CD8-positive, alpha-beta memory T cell (primary cell): Measurements from ENCODE around the gene OBP2A. TPM values are rescaled to one million over a fixed set of nuclear protein-coding genes. Genes with fewer than 3 reads are reported as not detected.
A peak's percentile ranks its signal among the peaks of the same experiment; 100 is the strongest.

ENCODE experiments used
- CTCF ChIA-PET: fragments of 350-600 bp; sonication (Branson Sonifier 250); formaldehyde crosslinking; loops from one replicate; lab custom pipeline; 2021; ENCODE audit warnings: antibody characterized with exemption; lab: Charles Lee
- POLR2A ChIA-PET: fragments of 350-600 bp; sonication (Branson Sonifier 250); formaldehyde crosslinking; loops from one replicate; lab custom pipeline; 2021; ENCODE audit warnings: antibody characterized with exemption; lab: Charles Lee
- DNase-seq, 5 donors: peaks; one replicate each; pipeline versions ENCODE4 v3.0.0 to v3.0.0-alpha.2; 2020 to 2022; ENCODE audit warnings: mixed read lengths in 1 of 5
- H3K27ac ChIP-seq: one replicate; pipeline ENCODE4 v1.7.0; 2013; ENCODE audit warnings: low read depth, mild to moderate bottlenecking, low read length, moderate library complexity
- H3K27me3 ChIP-seq: 2 replicates; pipeline ENCODE4 v1.7.0; 2013; ENCODE audit warnings: low read length, mild to moderate bottlenecking; ENCODE audit not compliant: insufficient read depth, poor library complexity, severe bottlenecking
- H3K36me3 ChIP-seq: 2 replicates; pipeline ENCODE4 v1.7.0; 2013; ENCODE audit warnings: mild to moderate bottlenecking, low read length, moderate library complexity; ENCODE audit not compliant: insufficient read depth
- H3K4me1 ChIP-seq: 2 replicates; pipeline ENCODE4 v1.7.0; 2013; ENCODE audit warnings: mild to moderate bottlenecking, low read length, moderate library complexity; ENCODE audit not compliant: insufficient read depth
- H3K4me3 ChIP-seq: 2 replicates; pipeline ENCODE4 v1.7.0; 2013; ENCODE audit warnings: mild to moderate bottlenecking, low read length
- H3K9me3 ChIP-seq: 2 replicates; pipeline ENCODE4 v1.7.0; 2013; ENCODE audit warnings: mild to moderate bottlenecking, low read length
- H3K27ac Mint-ChIP-seq, 8 donors: one replicate each; pipeline ENCODE4 v1.8.0; 2020 to 2021; ENCODE audit warnings: mixed read lengths in 8 of 8, mild to moderate bottlenecking in 6 of 8, inconsistent platforms in 3 of 8, moderate library complexity in 3 of 8
- H3K27me3 Mint-ChIP-seq, 2 donors: one replicate each; pipeline ENCODE4 v1.8.0; 2020 to 2021; ENCODE audit warnings: mixed read lengths in 2 of 2, mild to moderate bottlenecking in 1 of 2, moderate library complexity in 1 of 2
- H3K36me3 Mint-ChIP-seq, 3 donors: one replicate each; pipeline ENCODE4 v1.8.0; 2020 to 2021; ENCODE audit warnings: mixed read lengths in 3 of 3, inconsistent platforms in 1 of 3, mild to moderate bottlenecking in 1 of 3
- H3K4me1 Mint-ChIP-seq, 3 donors: one replicate each; pipeline ENCODE4 v1.8.0; 2020 to 2021; ENCODE audit warnings: mixed read lengths in 3 of 3, inconsistent platforms in 1 of 3, mild to moderate bottlenecking in 1 of 3
- H3K4me3 Mint-ChIP-seq, 7 donors: one replicate each; pipeline ENCODE4 v1.8.0; 2020 to 2021; ENCODE audit warnings: mixed read lengths in 7 of 7, mild to moderate bottlenecking in 6 of 7, moderate library complexity in 4 of 7, inconsistent platforms in 2 of 7
- H3K9me3 Mint-ChIP-seq, 5 donors: one replicate each; pipeline ENCODE4 v1.8.0; 2020 to 2022; ENCODE audit warnings: mixed read lengths in 5 of 5, mild to moderate bottlenecking in 3 of 5, moderate library complexity in 2 of 5, inconsistent platforms in 1 of 5
- polyA plus RNA-seq: library from polyadenylated mRNA; unstranded; fragments of 300-500 nt; fragmentation: Illumina TruSeq; gene quantifications from one replicate; pipeline ENCODE4 v1.2.3, GENCODE V29; 2021
- total RNA-seq, 2 experiments: library from RNA; stranded (reverse); gene quantifications; one replicate each; pipeline ENCODE4 v1.2.3, GENCODE V29; 2021

The OBP2A gene
- total and polyA plus RNA-seq, 3 experiments from 2014 or later = not detected

DNA sequence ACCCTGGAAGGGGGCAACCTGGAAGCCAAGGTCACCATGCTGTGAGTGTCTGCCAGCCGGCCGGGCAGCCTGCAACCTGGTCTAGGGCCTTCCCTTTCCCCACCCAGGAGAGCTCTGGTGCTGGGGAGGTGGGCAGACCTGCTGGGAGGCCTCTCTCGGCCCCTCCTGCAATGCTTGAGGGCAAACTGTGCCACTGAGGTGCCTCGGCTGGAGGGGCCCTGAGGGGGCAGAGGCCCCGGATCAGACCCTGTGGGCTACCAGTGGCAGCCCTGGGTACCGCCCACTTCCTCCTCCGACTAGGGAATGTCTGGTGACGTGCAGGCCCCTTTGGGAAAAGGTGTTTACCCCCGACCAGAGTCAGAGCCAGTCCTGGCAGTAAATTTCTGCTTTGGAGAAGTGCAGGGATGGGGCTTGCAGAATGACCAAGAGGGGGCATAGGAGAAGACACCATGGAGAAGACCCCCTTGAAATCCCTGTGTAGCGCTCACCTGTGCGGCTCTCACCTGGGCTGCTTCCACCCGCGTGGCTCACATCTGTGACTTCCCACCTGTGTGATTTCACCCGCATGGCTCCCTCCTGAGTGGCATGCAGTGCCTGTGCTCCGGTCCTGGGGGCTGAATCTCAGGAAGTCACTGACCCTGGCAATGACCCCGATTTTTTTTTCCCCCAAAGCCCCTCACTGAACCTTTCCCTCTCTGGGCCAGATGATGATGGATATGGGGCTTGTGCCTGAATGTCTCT, 23.6 kb upstream of the OBP2A start:
- H3K27ac Mint-ChIP-seq = no peak overlapping the region

DNA sequence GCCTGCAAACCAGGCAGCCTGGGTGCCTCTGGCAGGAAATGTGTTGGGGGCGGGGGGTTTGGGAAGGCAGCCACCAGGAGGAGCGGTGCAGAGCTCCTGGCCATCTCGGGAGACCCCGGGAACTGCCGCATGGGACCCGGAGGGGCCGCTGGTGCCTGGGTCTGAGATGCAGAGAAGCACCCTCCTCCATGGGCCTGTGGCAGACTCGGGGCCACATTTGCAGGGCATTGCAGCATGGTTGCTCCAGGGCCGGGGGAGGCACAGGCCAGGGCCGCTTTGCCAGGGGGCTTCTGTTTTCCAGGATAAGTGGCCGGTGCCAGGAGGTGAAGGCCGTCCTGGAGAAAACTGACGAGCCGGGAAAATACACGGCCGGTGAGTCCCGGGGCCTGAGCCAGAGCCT, 23.0 kb upstream of the OBP2A start:
- Histone ChIP-seq H3K4me3 (no peak overlapping the region), H3K27ac (no peak overlapping the region), H3K4me1 (no peaks in the 10 kb centered on the region), H3K36me3 (no peaks in the 10 kb centered on the region), H3K9me3 (no peaks in the 10 kb centered on the region), H3K27me3 (no peaks in the 10 kb centered on the region)
- no peaks in the 10 kb centered on the region for H3K4me1 Mint-ChIP-seq
- ChIA-PET POLR2A (no interaction called here), CTCF (no interaction called here)
- no peak overlapping the region for H3K27ac Mint-ChIP-seq
- peaks cover 0 to 2% (median 0%) of the 10 kb centered on the region in 5 donors for H3K9me3 Mint-ChIP-seq
- H3K4me3 Mint-ChIP-seq = no peak overlapping the region
- H3K27me3 Mint-ChIP-seq = peaks cover 0 to 7% of the 10 kb centered on the region in 2 donors
- no peaks in the 10 kb centered on the region for H3K36me3 Mint-ChIP-seq
- no peak for DNase-seq

More for the DNA sequence above, 23.6 kb upstream of the OBP2A start:
- DNase-seq = no peak
- Histone ChIP-seq H3K27me3 (no peaks in the 10 kb centered on the region), H3K9me3 (no peaks in the 10 kb centered on the region), H3K4me1 (no peaks in the 10 kb centered on the region), H3K4me3 (no peak overlapping the region), H3K27ac (no peak overlapping the region), H3K36me3 (no peaks in the 10 kb centered on the region)
- CTCF ChIA-PET = no interaction called here
- Mint-ChIP-seq H3K9me3 (peaks cover 0 to 2% (median 0%) of the 10 kb centered on the region in 5 donors), H3K36me3 (no peaks in the 10 kb centered on the region), H3K4me1 (no peaks in the 10 kb centered on the region), H3K4me3 (no peak overlapping the region), H3K27me3 (peaks cover 0 to 7% of the 10 kb centered on the region in 2 donors)
- POLR2A ChIA-PET = no interaction called here

DNA sequence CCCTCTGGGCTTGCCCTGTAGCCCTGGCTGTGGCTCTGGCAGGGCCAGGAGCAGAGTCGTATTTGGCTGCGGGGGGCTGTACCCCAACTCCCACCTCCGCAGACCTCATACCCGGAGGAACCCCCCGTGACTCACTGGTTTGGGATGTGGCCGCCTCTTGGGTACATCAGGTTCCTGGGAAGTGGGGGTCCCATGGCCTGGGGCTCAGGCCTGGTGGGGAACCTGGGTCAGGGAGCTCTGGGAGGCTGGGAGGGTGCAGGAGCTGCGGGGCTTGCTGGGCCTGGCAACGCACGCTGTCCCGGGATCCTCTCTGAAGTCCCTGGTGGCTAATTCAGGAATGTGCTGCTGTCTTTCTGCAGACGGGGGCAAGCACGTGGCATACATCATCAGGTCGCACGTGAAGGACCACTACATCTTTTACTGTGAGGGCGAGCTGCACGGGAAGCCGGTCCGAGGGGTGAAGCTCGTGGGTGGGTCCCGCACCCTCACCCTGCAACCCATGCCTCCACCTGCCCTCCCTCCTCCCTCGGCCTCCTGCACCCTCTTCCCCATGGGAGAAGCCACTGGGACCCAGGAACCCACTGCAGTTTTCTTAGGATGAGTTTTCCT, 22.3 kb upstream of the OBP2A start:
- no peak overlapping the region for H3K4me3 ChIP-seq
- H3K27me3 ChIP-seq = no peaks in the 10 kb centered on the region
- Mint-ChIP-seq H3K9me3 (no peaks in the 10 kb centered on the region), H3K4me1 (no peaks in the 10 kb centered on the region), H3K36me3 (no peaks in the 10 kb centered on the region), H3K4me3 (no peak overlapping the region), H3K27ac (no peak overlapping the region), H3K27me3 (peaks cover 5 to 7% of the 10 kb centered on the region in 2 donors)
- ChIA-PET POLR2A (no interaction called here), CTCF (no interaction called here)
- no peak for DNase-seq
- no peaks in the 10 kb centered on the region for H3K4me1 ChIP-seq
- no peak overlapping the region for H3K27ac ChIP-seq
- no peaks in the 10 kb centered on the region for H3K9me3 ChIP-seq
- no peaks in the 10 kb centered on the region for H3K36me3 ChIP-seq

DNA sequence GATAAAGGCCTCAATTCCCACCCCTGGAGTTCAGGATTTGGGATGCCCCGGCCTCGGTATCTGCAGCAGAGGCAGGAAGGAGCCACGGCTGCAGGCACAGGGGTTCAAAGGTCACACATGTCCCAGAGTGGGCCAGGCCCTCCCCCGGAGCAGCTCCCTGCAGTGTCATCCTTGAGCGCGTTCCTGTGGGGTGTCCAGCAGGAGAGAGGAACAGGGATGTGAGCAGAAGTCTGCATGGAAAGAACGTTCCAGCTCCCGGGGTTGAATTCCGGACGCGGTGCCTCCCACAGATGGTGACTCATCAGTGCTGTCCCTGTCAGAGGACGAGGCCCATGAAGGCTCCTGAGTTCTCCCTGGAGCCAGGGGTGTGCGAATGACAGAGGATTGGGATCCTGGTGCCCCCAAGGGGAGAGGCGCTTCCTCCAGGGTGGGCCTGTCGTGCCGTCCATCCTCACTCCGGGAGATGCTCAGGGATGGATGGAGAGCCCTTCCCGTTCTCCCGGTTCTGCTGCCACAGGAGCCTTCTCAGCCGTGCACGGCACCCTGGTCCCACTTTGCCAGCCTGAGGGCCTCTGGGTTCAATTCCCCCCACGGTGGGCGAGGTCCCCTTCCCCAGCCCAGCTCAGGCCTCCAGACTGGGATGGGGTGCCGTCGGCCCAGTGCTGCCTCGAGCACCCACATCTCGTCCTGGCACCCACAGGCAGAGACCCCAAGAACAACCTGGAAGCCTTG, 21.6 kb upstream of the OBP2A start:
- ChIA-PET POLR2A (no interaction called here), CTCF (no interaction called here)
- Histone ChIP-seq H3K36me3 (no peaks in the 10 kb centered on the region), H3K9me3 (no peaks in the 10 kb centered on the region), H3K4me3 (no peak overlapping the region), H3K27ac (no peak overlapping the region), H3K27me3 (no peaks in the 10 kb centered on the region), H3K4me1 (no peaks in the 10 kb centered on the region)
- H3K4me1 Mint-ChIP-seq = no peaks in the 10 kb centered on the region
- no peaks in the 10 kb centered on the region for H3K9me3 Mint-ChIP-seq
- no peak overlapping the region for H3K27ac Mint-ChIP-seq
- no peaks in the 10 kb centered on the region for H3K36me3 Mint-ChIP-seq
- peaks cover 5 to 6% of the 10 kb centered on the region in 2 donors for H3K27me3 Mint-ChIP-seq
- H3K4me3 Mint-ChIP-seq = no peak overlapping the region
- no peak for DNase-seq

- H3K9me3 ChIP-seq = no peaks in the 10 kb centered on the region
- H3K27me3 Mint-ChIP-seq = peaks cover 5 to 7% of the 10 kb centered on the region in 2 donors
- no peaks in the 10 kb centered on the region for H3K27me3 ChIP-seq
- no peak for DNase-seq
- H3K4me1 ChIP-seq = no peaks in the 10 kb centered on the region
- no peak overlapping the region for H3K4me3 Mint-ChIP-seq
- POLR2A ChIA-PET = no interaction called here
- H3K4me3 ChIP-seq = no peak overlapping the region
- CTCF ChIA-PET = no interaction called here
- no peaks in the 10 kb centered on the region for H3K36me3 ChIP-seq
- H3K27ac ChIP-seq = no peak overlapping the region
- H3K4me1 Mint-ChIP-seq = peaks cover 0 to 2% (median 0%) of the 10 kb centered on the region in 3 donors
- no peak overlapping the region for H3K27ac Mint-ChIP-seq
- no peaks in the 10 kb centered on the region for H3K36me3 Mint-ChIP-seq
- H3K9me3 Mint-ChIP-seq = no peaks in the 10 kb centered on the region
These were observed 20.5 kb upstream of the OBP2A start for GRCh38 chr9:135525241-135526088.

- Mint-ChIP-seq H3K27ac (peak overlapping the region in 1 of 8 donors; percentile 63), H3K4me1 (peaks cover 0 to 3% (median 0%) of the 10 kb centered on the region in 3 donors), H3K36me3 (no peaks in the 10 kb centered on the region), H3K27me3 (peaks cover 10 to 13% of the 10 kb centered on the region in 2 donors), H3K9me3 (no peaks in the 10 kb centered on the region), H3K4me3 (no peak overlapping the region)
- Histone ChIP-seq H3K27ac (no peak overlapping the region), H3K27me3 (no peaks in the 10 kb centered on the region), H3K4me1 (no peaks in the 10 kb centered on the region), H3K9me3 (no peaks in the 10 kb centered on the region), H3K36me3 (no peaks in the 10 kb centered on the region), H3K4me3 (no peak overlapping the region)
- POLR2A ChIA-PET = no interaction called here
- CTCF ChIA-PET = no interaction called here
- DNase-seq = no peak
These were observed 19.7 kb upstream of the OBP2A start for GRCh38 chr9:135526089-135526729.

- H3K4me1 ChIP-seq = no peaks in the 10 kb centered on the region
- no peaks in the 10 kb centered on the region for H3K36me3 ChIP-seq
- POLR2A ChIA-PET = no interaction called here
- peaks cover under 1% of the 10 kb centered on the region for H3K27me3 ChIP-seq
- H3K9me3 ChIP-seq = no peaks in the 10 kb centered on the region
- H3K4me3 ChIP-seq = no peak overlapping the region
- Mint-ChIP-seq H3K9me3 (no peaks in the 10 kb centered on the region), H3K36me3 (no peaks in the 10 kb centered on the region), H3K27me3 (peaks cover 11 to 21% of the 10 kb centered on the region in 2 donors), H3K4me1 (peaks cover 0 to 3% (median 0%) of the 10 kb centered on the region in 3 donors), H3K27ac (no peak overlapping the region), H3K4me3 (no peak overlapping the region)
- no peak for DNase-seq
- no peak overlapping the region for H3K27ac ChIP-seq
- CTCF ChIA-PET = no interaction called here
These were observed 19.0 kb upstream of the OBP2A start for GRCh38 chr9:135526730-135527571.
